A549 (cell line): ENCODE results near the gene POLR2I. TPM values are rescaled to one million over a fixed set of nuclear protein-coding genes. Genes with fewer than 3 reads are reported as not detected.

Experiments used
- ATAC-seq, 2 experiments: fragments of 200-7000 bp in 1 of 2; fragments of >200 bp in 1 of 2; cut with Nextera tagmentation in 1 of 2; cut with Tn5 transposase in 1 of 2; 3 replicates each; pipeline versions ENCODE4 v1.8.0 to v1.9.1; 2018 to 2020; ENCODE audit warnings: mild to moderate bottlenecking in 1 of 2, moderate library complexity in 1 of 2
- CTCF ChIA-PET: fragments of 300-600 bp; sonication (Branson Sonifier 250); formaldehyde crosslinking; extraction: SDS; loops from one replicate; lab custom pipeline; 2021; ENCODE audit warnings: antibody characterized with exemption, inconsistent platforms; lab: Yijun Ruan, JAX
- POLR2A ChIA-PET: fragments of 350-600 bp; formaldehyde crosslinking; extraction: SDS; loops from one replicate; lab custom pipeline; 2021; ENCODE audit warnings: antibody characterized with exemption, inconsistent platforms; lab: Yijun Ruan, JAX
- DNase-seq, 2 experiments: peaks; one replicate each; pipeline versions ENCODE4 v3.0.0 to v3.0.0-alpha.2; 2011 to 2016; ENCODE audit warnings: low read depth in 1 of 2, low spot score in 1 of 2
- FAIRE-seq: peaks from 2 replicates; lab custom pipeline; 2011; peaks lifted over from hg19 to GRCh38; lab: Jason Lieb, UNC
- H3K27ac ChIP-seq, 2 experiments: fragments of >200 bp; sonication (Bioruptor Twin); formaldehyde crosslinking; 3 replicates each; pipeline ENCODE4 v1.5.1; 2016 to 2017
- H3K4me1 ChIP-seq: fragments of >200 bp; sonication (Bioruptor Twin); formaldehyde crosslinking; 3 replicates; pipeline ENCODE4 v1.6.1; 2016
- H3K4me2 ChIP-seq: fragments of >200 bp; sonication (Bioruptor Twin); formaldehyde crosslinking; 3 replicates; pipeline ENCODE4 v1.6.1; 2016
- H3K4me3 ChIP-seq: fragments of >200 bp; sonication (Bioruptor Twin); formaldehyde crosslinking; 3 replicates; pipeline ENCODE4 v1.5.1; 2016
- H3K9me3 ChIP-seq: fragments of >200 bp; sonication (Bioruptor Twin); formaldehyde crosslinking; 3 replicates; pipeline ENCODE4 v1.6.1; 2016
- BCL3 ChIP-seq: fragments of >200 bp; sonication (Bioruptor Twin); formaldehyde crosslinking; IDR thresholded peaks from 3 replicates; pipeline ENCODE4 v1.6.1; 2016
- CBX8 ChIP-seq: fragments of 200-600 bp; sonication (generic); IDR thresholded peaks from 2 replicates; pipeline ENCODE4 v1.6.1; 2016
- CHD2 ChIP-seq: fragments of 150-350 bp; IDR thresholded peaks from 2 replicates; pipeline ENCODE4 v1.6.1; 2014; ENCODE audit warnings: low read length; ENCODE audit not compliant: partially characterized antibody
- EHMT2 ChIP-seq: fragments of 200-600 bp; sonication (generic); IDR thresholded peaks from 2 replicates; pipeline ENCODE4 v1.6.1; 2016; ENCODE audit warnings: antibody characterized with exemption, low read depth, mild to moderate bottlenecking, moderate library complexity
- HEYL ChIP-seq: fragments of 250-450 bp; sonication (Bioruptor Pico); IDR thresholded peaks from 2 replicates; pipeline ENCODE4 v1.8.0; 2021; ENCODE audit warnings: mild to moderate bottlenecking, moderate library complexity
- JUNB ChIP-seq: fragments of >200 bp; sonication (Bioruptor Twin); formaldehyde crosslinking; IDR thresholded peaks from 2 replicates; pipeline ENCODE4 v1.6.1; 2016
- KDM1A ChIP-seq: fragments of 200-600 bp; sonication (generic); IDR thresholded peaks from 2 replicates; pipeline ENCODE4 v1.6.1; 2016; ENCODE audit warnings: low read depth, mild to moderate bottlenecking
- MAZ ChIP-seq: fragments of 150-350 bp; IDR thresholded peaks from 2 replicates; pipeline ENCODE4 v1.6.1; 2014; ENCODE audit warnings: antibody characterized with exemption, low read depth, low read length, borderline replicate concordance
- MYC ChIP-seq: IDR thresholded peaks from 2 replicates; pipeline ENCODE4 v1.6.1; 2012; ENCODE audit warnings: mild to moderate bottlenecking, inconsistent platforms, low read length, improper control_type of control experiment, borderline replicate concordance
- NPAS2 ChIP-seq: fragments of 250-450 bp; sonication (Bioruptor Pico); IDR thresholded peaks from 2 replicates; pipeline ENCODE4 v1.8.0; 2022; ENCODE audit warnings: mild to moderate bottlenecking, moderate library complexity, borderline replicate concordance
- PBX3 ChIP-seq: IDR thresholded peaks from 2 replicates; pipeline ENCODE4 v1.6.1; 2012
- POLR2AphosphoS2 ChIP-seq: conservative IDR thresholded peaks from 2 replicates; pipeline ENCODE4 v1.6.1; 2012; ENCODE audit warnings: low read length, improper control_type of control experiment, inconsistent platforms
- RAD21 ChIP-seq, 2 experiments: fragments of >200 bp in 1 of 2; sonication (Bioruptor Twin) in 1 of 2; formaldehyde crosslinking in 1 of 2; IDR thresholded peaks in 1 of 2; conservative IDR thresholded peaks in 1 of 2; 2 replicates in 1 of 2; 3 replicates in 1 of 2; pipeline ENCODE4 v1.6.1; 2012 to 2018; ENCODE audit warnings: inconsistent platforms in 1 of 2
- REST ChIP-seq: fragments of 200-600 bp; sonication (generic); IDR thresholded peaks from 2 replicates; pipeline ENCODE4 v1.6.1; 2016; ENCODE audit warnings: antibody characterized with exemption, mild to moderate bottlenecking, moderate library complexity
- SMC3 ChIP-seq: fragments of >200 bp; sonication (Bioruptor Twin); formaldehyde crosslinking; IDR thresholded peaks from 3 replicates; pipeline ENCODE4 v1.6.1; 2018; ENCODE audit warnings: inconsistent platforms
- USF2 ChIP-seq: fragments of 450-650 bp; IDR thresholded peaks from 2 replicates; pipeline ENCODE4 v1.6.1; 2014; ENCODE audit warnings: antibody characterized with exemption
- ZSCAN20 ChIP-seq: fragments of 250-450 bp; sonication (Bioruptor Pico); IDR thresholded peaks from 2 replicates; pipeline ENCODE4 v1.8.0; 2022; ENCODE audit warnings: mild to moderate bottlenecking, moderate library complexity
- WGBS: methylation state at CpG from one replicate; pipeline ENCODE4 v1.1.6; 2017; ENCODE audit errors: missing lambda C conversion rate; 5-methylcytosine and 5-hydroxymethylcytosine counted together
- polyA plus RNA-seq, 4 experiments: library from polyadenylated mRNA; depleted of rRNA in 3 of 4; stranded (reverse); fragments of >200 nt; fragmentation: RNase III in 1 of 4; extraction: RNeasy Plus Mini Kit Qiagen cat#74134 plus additional on column Dnase treatment in 1 of 4; gene quantifications; 2 replicates in 3 of 4; 3 replicates in 1 of 4; pipeline ENCODE4 v1.2.3, GENCODE V29; 2011 to 2017

The POLR2I gene
- polyA plus RNA-seq, 2 of the 4 experiments (the other 2 are of a cell fraction) = 123 to 277 TPM

- POLR2A ChIA-PET = interaction anchor here (1.2 kb wide), 1 partner anchor 40 kb away, joined by 4 read pairs; the partner anchor contains the start of gene THAP8
- 78% methylated on average over 6 of the region's 6 CpGs for WGBS
- FAIRE-seq = peak; percentile 43
Measured at GRCh38 chr19:36093687-36094086, 21.0 kb downstream of the POLR2I start.

GRCh38 chr19:36093146-36093662, 21.5 kb downstream of the POLR2I start:
- Histone ChIP-seq H3K4me3 (no peak overlapping the region), H3K4me1 (no peaks in the 10 kb centered on the region), H3K27ac (no peak overlapping the region)
- ATAC-seq = no peak
- no peak for FAIRE-seq
- DNase-seq = no peak
- POLR2A ChIA-PET = no interaction called here
- TF ChIP-seq RAD21 (conservative IDR thresholded peaks at IDR 0.05 in 1 of 2, IDR thresholded peaks at IDR 0.05 in 1 of 2) (no peak), POLR2AphosphoS2 (no peak), MYC (no peak)
- TF ChIP-seq, all 56 proteins: peak for 0
- Histone ChIP-seq H3K4me2 (no peak overlapping the region), H3K9me3 (no peaks in the 10 kb centered on the region)
- WGBS = 95% methylated on average over 5 of the region's 5 CpGs
- CTCF ChIA-PET = interaction anchor here (0.6 to 3.8 kb wide), 7 partner anchors 9 to 35 kb away, joined by 3 to 19 read pairs (median 4); no protein-coding TSS in a partner anchor

More at GRCh38 chr19:36093687-36094086, 21.0 kb downstream of the POLR2I start:
- DNase-seq (no peak), ATAC-seq (no peak)
- Histone ChIP-seq H3K9me3 (no peaks in the 10 kb centered on the region), H3K27ac (no peak overlapping the region), H3K4me3 (no peak overlapping the region), H3K4me1 (no peaks in the 10 kb centered on the region), H3K4me2 (no peak overlapping the region)
- CTCF ChIA-PET = interaction anchor here (1.0 to 3.8 kb wide), 5 partner anchors 8 to 34 kb away, joined by 3 to 19 read pairs (median 4); no protein-coding TSS in a partner anchor
- TF ChIP-seq HEYL (no peak), USF2 (no peak), CHD2 (no peak), JUNB (no peak), ZSCAN20 (no peak), MAZ (no peak), KDM1A (no peak), EHMT2 (no peak), REST (no peak), BCL3 (no peak), CBX8 (no peak), PBX3 (no peak), NPAS2 (CRISPR knock-in tag) (no peak), SMC3 (no peak)
